HEK293 (cell line): ENCODE results near the gene EVPLL.

Experiments used
- ZNF138 ChIP-seq: fragments of 450-650 bp; formaldehyde crosslinking; IDR thresholded peaks from 2 replicates; pipeline ENCODE4 v1.5.1; 2016; ENCODE audit warnings: missing biosample characterization, missing genetic modification characterization, borderline replicate concordance
- TF ChIP-seq, protein P1 (sequence below): fragments of 450-650 bp; formaldehyde crosslinking; IDR thresholded peaks from 2 replicates; pipeline ENCODE4 v1.5.1; 2016; ENCODE audit warnings: missing biosample characterization, missing genetic modification characterization

DNA sequence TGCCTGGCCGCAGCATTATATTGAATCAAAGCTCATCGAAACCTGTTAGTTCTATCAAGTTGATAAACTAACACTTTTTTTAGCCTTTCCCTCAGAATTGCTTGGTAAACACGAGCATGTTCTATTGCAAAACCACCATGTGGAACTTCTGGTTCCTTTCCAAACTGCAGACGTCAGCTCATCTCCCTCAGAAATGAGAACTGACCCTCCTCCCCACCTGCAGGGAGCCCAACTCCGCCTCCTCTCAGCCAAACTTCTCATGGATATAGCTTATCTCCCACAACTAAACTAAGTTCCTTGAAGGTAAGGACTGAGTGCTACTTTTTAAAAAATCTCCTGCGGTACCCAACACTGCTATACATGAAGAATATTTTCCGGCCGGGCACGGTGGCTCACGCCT is 21.0 kb upstream of the EVPLL start:
- no peak for TF ChIP-seq ZNF138 (tag by site-specific recombination)
- TF ChIP-seq, protein P1, sequence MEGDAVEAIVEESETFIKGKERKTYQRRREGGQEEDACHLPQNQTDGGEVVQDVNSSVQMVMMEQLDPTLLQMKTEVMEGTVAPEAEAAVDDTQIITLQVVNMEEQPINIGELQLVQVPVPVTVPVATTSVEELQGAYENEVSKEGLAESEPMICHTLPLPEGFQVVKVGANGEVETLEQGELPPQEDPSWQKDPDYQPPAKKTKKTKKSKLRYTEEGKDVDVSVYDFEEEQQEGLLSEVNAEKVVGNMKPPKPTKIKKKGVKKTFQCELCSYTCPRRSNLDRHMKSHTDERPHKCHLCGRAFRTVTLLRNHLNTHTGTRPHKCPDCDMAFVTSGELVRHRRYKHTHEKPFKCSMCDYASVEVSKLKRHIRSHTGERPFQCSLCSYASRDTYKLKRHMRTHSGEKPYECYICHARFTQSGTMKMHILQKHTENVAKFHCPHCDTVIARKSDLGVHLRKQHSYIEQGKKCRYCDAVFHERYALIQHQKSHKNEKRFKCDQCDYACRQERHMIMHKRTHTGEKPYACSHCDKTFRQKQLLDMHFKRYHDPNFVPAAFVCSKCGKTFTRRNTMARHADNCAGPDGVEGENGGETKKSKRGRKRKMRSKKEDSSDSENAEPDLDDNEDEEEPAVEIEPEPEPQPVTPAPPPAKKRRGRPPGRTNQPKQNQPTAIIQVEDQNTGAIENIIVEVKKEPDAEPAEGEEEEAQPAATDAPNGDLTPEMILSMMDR: no peak
